Measurements from ENCODE around the gene CEP128.

Gene CEP128

DNA sequence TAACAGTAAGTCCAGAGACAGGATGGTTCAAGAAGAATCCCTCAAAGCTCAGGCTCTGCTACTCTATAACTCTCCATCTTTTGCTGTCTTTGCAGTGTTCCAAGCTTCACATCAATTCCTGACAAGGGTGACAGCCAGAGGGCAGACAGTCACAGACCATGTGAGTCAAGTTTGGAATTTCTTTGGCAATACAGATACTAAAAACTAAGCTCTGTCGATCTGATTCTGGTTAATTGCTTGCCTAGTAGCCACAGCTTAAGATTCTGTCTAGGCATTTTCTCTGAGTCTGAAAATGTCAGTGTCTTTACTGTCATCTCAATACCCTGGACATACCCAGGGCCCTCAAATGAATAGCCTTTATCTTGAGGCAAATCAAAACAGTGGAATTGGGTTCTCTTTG lies 153.7 kb downstream of the CEP128 start:
- DNase-seq (ENCODE audit: extremely low read depth, low read depth): no peak
- no peak overlapping the region for H3K4me3 ChIP-seq (replicated peaks; ENCODE audit: low read depth, low read length)

GRCh38 chr14:80784820-80785219 lies 156.7 kb downstream of the CEP128 start:
- H3K4me3 ChIP-seq (replicated peaks; ENCODE audit: low read depth, low read length): no peak overlapping the region
- no peak for TF ChIP-seq CTCF (IDR thresholded peaks at IDR 0.05; ENCODE audit: low read depth, low read length, missing control alignments)
- peak; percentile 10 for DNase-seq (ENCODE audit: extremely low read depth, low read depth)

More for the DNA sequence above, 153.7 kb downstream of the CEP128 start:
- TF ChIP-seq CTCF (IDR thresholded peaks at IDR 0.05; ENCODE audit: low read depth, low read length, missing control alignments): no peak

GRCh38 chr14:80781972-80782367 lies 159.6 kb downstream of the CEP128 start:
- TF ChIP-seq CTCF (IDR thresholded peaks at IDR 0.05; ENCODE audit: low read depth, low read length, missing control alignments): no peak
- no peak overlapping the region for H3K4me3 ChIP-seq (replicated peaks; ENCODE audit: low read depth, low read length)
- no peak for DNase-seq (ENCODE audit: extremely low read depth, low read depth)

- no peak for DNase-seq (ENCODE audit: extremely low read depth, low read depth)
- H3K4me3 ChIP-seq (replicated peaks; ENCODE audit: low read depth, low read length): no peak overlapping the region
- no peak for TF ChIP-seq CTCF (IDR thresholded peaks at IDR 0.05; ENCODE audit: low read depth, low read length, missing control alignments)
Measured at GRCh38 chr14:80780500-80780899, 161.0 kb downstream of the CEP128 start.

DNA sequence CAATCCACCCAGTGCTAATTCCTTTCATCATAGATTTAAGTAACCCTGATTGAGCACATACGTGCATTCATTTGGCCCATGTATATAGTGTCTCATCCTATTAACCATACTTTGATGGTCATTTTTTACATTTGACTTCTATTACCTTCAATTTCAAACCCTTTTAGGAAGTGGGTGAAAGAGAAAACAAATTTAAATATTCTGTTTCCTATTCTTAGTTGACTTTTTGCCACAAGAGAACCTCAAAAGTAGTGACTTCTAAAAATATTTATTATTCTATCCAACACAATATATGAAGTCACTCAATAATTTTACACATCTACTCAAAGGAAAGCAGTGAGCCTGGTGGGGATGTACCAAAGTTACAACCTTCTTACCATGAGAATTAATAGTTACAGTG lies 164.9 kb downstream of the CEP128 start:
- no peak for DNase-seq (ENCODE audit: extremely low read depth, low read depth)
- TF ChIP-seq CTCF (IDR thresholded peaks at IDR 0.05; ENCODE audit: low read depth, low read length, missing control alignments): no peak
- H3K4me3 ChIP-seq (replicated peaks; ENCODE audit: low read depth, low read length): no peak overlapping the region

DNA sequence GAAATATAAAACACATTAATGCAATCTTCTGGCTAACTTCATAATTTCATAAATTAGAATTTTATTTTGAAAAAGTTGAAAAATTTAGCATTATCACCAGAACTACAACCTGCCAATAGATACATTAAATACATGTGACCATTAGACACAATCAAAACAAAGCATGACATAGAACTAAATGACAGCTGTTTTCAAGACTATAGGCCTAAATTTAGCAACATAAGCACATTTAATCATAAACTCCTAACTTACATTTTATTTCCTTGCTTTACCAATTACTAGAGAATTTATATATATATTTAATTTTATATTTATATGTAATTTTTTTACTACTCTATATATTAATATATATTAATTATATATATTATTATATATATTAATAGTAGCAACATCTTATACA lies 165.4 kb downstream of the CEP128 start:
- no peak overlapping the region for H3K4me3 ChIP-seq (replicated peaks; ENCODE audit: low read depth, low read length)
- no peak for DNase-seq (ENCODE audit: extremely low read depth, low read depth)
- TF ChIP-seq CTCF (IDR thresholded peaks at IDR 0.05; ENCODE audit: low read depth, low read length, missing control alignments): no peak

- H3K4me3 ChIP-seq (replicated peaks; ENCODE audit: low read depth, low read length): no peak overlapping the region
- TF ChIP-seq CTCF (IDR thresholded peaks at IDR 0.05; ENCODE audit: low read depth, low read length, missing control alignments): no peak
- no peak for DNase-seq (ENCODE audit: extremely low read depth, low read depth)
Measured at GRCh38 chr14:80772504-80772903, 169.0 kb downstream of the CEP128 start.

All from HFF-Myc (cell line).